ENCODE measurements around the gene CLP1. TPM values are rescaled to one million over a fixed set of nuclear protein-coding genes. Genes with fewer than 3 reads are reported as not detected.

CLP1 gene
- 15.6 TPM for polyA plus RNA-seq (ENCODE audit: insufficient read length)
- long read RNA-seq, donor 1, transcript CLP1-205 (3 exons, 2,435 nt): major isoform, 10 of 11 reads
- long read RNA-seq, donor 1, partial matches to known transcripts: 0 of 11 reads
- long read RNA-seq, donor 1, other reads (novel, unspliced or antisense): 0 of 11 reads
- long read RNA-seq, donor 2, transcript CLP1-205 (3 exons, 2,435 nt): major isoform, 8 of 8 reads
- long read RNA-seq, donor 2, partial matches to known transcripts: 0 of 8 reads
- long read RNA-seq, donor 2, other reads (novel, unspliced or antisense): 0 of 8 reads
- long read RNA-seq, donor 3, transcript CLP1-205 (3 exons, 2,435 nt): major isoform, 6 of 11 reads
- long read RNA-seq, donor 3, partial matches to known transcripts: 5 of 11 reads
- long read RNA-seq, donor 3, other reads (novel, unspliced or antisense): 0 of 11 reads
- long read RNA-seq, donor 4: 0 reads
- long read RNA-seq, donor 5, transcript CLP1-205 (3 exons, 2,435 nt): major isoform, 21 of 21 reads
- long read RNA-seq, donor 5, partial matches to known transcripts: 0 of 21 reads
- long read RNA-seq, donor 5, other reads (novel, unspliced or antisense): 0 of 21 reads
- long read RNA-seq, donor 6, transcript CLP1-205 (3 exons, 2,435 nt): major isoform, 7 of 15 reads
- long read RNA-seq, donor 6, partial matches to known transcripts: 8 of 15 reads
- long read RNA-seq, donor 6, other reads (novel, unspliced or antisense): 0 of 15 reads
- long read RNA-seq, donor 7, transcript CLP1-205 (3 exons, 2,435 nt): major isoform, 8 of 8 reads
- long read RNA-seq, donor 7, partial matches to known transcripts: 0 of 8 reads
- long read RNA-seq, donor 7, other reads (novel, unspliced or antisense): 0 of 8 reads
- long read RNA-seq, donor 8, transcript CLP1-205 (3 exons, 2,435 nt): major isoform, 5 of 5 reads
- long read RNA-seq, donor 8, partial matches to known transcripts: 0 of 5 reads
- long read RNA-seq, donor 8, other reads (novel, unspliced or antisense): 0 of 5 reads

GRCh38 chr11:57657194-57658022 lies at the start of gene CLP1:
TSS of gene CLP1 (plus strand) at chr11:57657762. CDS start at chr11:57659477, 1,715 bp downstream.
- peak; percentile 100 for DNase-seq

- DNase-seq: no peak
Measured at GRCh38 chr11:57610170-57610569, 47.4 kb upstream of the CLP1 start.

GRCh38 chr11:57614234-57614772 lies 43.3 kb upstream of the CLP1 start:
- DNase-seq: no peak

- DNase-seq: no peak
Measured at GRCh38 chr11:57615308-57615707, 42.3 kb upstream of the CLP1 start.

GRCh38 chr11:57616595-57616994 lies 41.0 kb upstream of the CLP1 start:
- DNase-seq: no peak

GRCh38 chr11:57618438-57618837 lies 39.1 kb upstream of the CLP1 start:
- no peak for DNase-seq

GRCh38 chr11:57619331-57619730 lies 38.2 kb upstream of the CLP1 start:
- DNase-seq: no peak

- no peak for DNase-seq
Measured at GRCh38 chr11:57620467-57620866, 37.1 kb upstream of the CLP1 start.

- DNase-seq: no peak
Measured at GRCh38 chr11:57622263-57622662, 35.3 kb upstream of the CLP1 start.

- no peak for DNase-seq
Measured at GRCh38 chr11:57624864-57625263, 32.7 kb upstream of the CLP1 start.

GRCh38 chr11:57626895-57627294 lies 30.7 kb upstream of the CLP1 start:
- no peak for DNase-seq

- no peak for DNase-seq
Measured at GRCh38 chr11:57630171-57630570, 27.4 kb upstream of the CLP1 start.

GRCh38 chr11:57632116-57632515 lies 25.4 kb upstream of the CLP1 start:
- no peak for DNase-seq

GRCh38 chr11:57633394-57634070 lies 24.0 kb upstream of the CLP1 start:
- DNase-seq: no peak

- no peak for DNase-seq
Measured at GRCh38 chr11:57634311-57634710, 23.3 kb upstream of the CLP1 start.

- DNase-seq: no peak
Measured at GRCh38 chr11:57635246-57635645, 22.3 kb upstream of the CLP1 start.

GRCh38 chr11:57637626-57638004 lies 19.9 kb upstream of the CLP1 start:
- DNase-seq: no peak

GRCh38 chr11:57638005-57638781 lies 19.4 kb upstream of the CLP1 start:
- DNase-seq: peak; percentile 94

- DNase-seq: no peak
Measured at GRCh38 chr11:57638811-57639320, 18.7 kb upstream of the CLP1 start.

Data from left kidney (tissue), 8 donors.